ENCODE results near the gene LPAR3.

- TF ChIP-seq EZH2 (optimal IDR thresholded peaks at IDR 0.05; ENCODE audit: low read depth, low read length), result no peak
- TF ChIP-seq CTCF (IDR thresholded peaks at IDR 0.05; ENCODE audit: low read length), result no peak
These were observed 100.6 kb downstream of the LPAR3 start for GRCh38 chr1:84792421-84792820.

Measured in MM.1S (cell line).